Prostate gland (tissue), 2 donors: ENCODE measurements around the gene FRMPD4. TPM values are rescaled to one million over a fixed set of nuclear protein-coding genes. Genes with fewer than 3 reads are reported as not detected.
A peak's percentile ranks its signal among the peaks of the same experiment; 100 is the strongest.

Source experiments
- DNase-seq: peaks from one replicate; pipeline ENCODE4 v3.0.0-alpha.2; 2019; ENCODE audit warnings: low spot score
- H3K27ac ChIP-seq, 2 donors: fragments of 200-600 bp; sonication (generic); 2 replicates each; pipeline ENCODE4 v1.5.1; 2017 to 2019
- H3K27me3 ChIP-seq: fragments of 200-600 bp; sonication (generic); replicated peaks from 2 replicates; pipeline ENCODE4 v1.5.1; 2019; ENCODE audit not compliant: insufficient read depth
- H3K36me3 ChIP-seq, 2 donors: fragments of 200-600 bp; sonication (generic); 1 replicate in 1 of 2; 2 replicates in 1 of 2; pipeline versions ENCODE4 v1.5.1 to v1.8.1; 2017 to 2019
- H3K4me1 ChIP-seq: fragments of 200-600 bp; sonication (generic); replicated peaks from 2 replicates; pipeline ENCODE4 v1.5.1; 2019
- H3K4me3 ChIP-seq, 2 donors: fragments of 200-600 bp; sonication (generic); 2 replicates each; pipeline ENCODE4 v1.5.1; 2017 to 2019
- H3K9me3 ChIP-seq: fragments of 200-600 bp; sonication (generic); 2 replicates; pipeline ENCODE4 v1.5.1; 2017
- CTCF ChIP-seq, 4 experiments: fragments of 200-600 bp in 2 of 4; fragments of 450-650 bp in 2 of 4; sonication (generic) in 2 of 4; IDR thresholded peaks; 1 replicate in 3 of 4; 2 replicates in 1 of 4; pipeline ENCODE4 v1.5.1; 2016 to 2019; ENCODE audit warnings: antibody characterized with exemption in 4 of 4, mild to moderate bottlenecking in 2 of 4, moderate library complexity in 2 of 4
- POLR2A ChIP-seq: fragments of 450-650 bp; IDR thresholded peaks from one replicate; pipeline ENCODE4 v1.6.1; 2016; ENCODE audit warnings: antibody characterized with exemption, mild to moderate bottlenecking
- POLR2AphosphoS5 ChIP-seq: sonication (generic); formaldehyde crosslinking; IDR thresholded peaks from one replicate; pipeline ENCODE4 v1.6.1; 2017; ENCODE audit warnings: antibody characterized with exemption
- WGBS: methylation state at CpG from one replicate; pipeline ENCODE4 v1.1.5; 2018; 5-methylcytosine and 5-hydroxymethylcytosine counted together
- intact Hi-C: fragments of 100-400 bp; cut with DNase I; formaldehyde crosslinking; loops from one replicate; pipeline ENCODE4 v1.14.2; 2022
- total RNA-seq, 2 donors: library from RNA; depleted of rRNA; stranded (reverse); fragments of >200 nt; gene quantifications; one replicate each; pipeline ENCODE4 v1.1.0, GENCODE V29; 2016

FRMPD4 gene
- total RNA-seq, 2 donors from 2014 or later = 0.09 to 1.2 TPM

- DNase-seq = no peak
- Histone ChIP-seq H3K36me3 (no peaks in the 10 kb centered on the region), H3K4me1 (no peaks in the 10 kb centered on the region), H3K9me3 (no peaks in the 10 kb centered on the region), H3K4me3 (no peak overlapping the region), H3K27ac (no peak overlapping the region), H3K27me3 (no peaks in the 10 kb centered on the region)
- intact Hi-C loops = no loop called here
- 90% methylated on average over 3 of the region's 3 CpGs for WGBS
- no peak for TF ChIP-seq POLR2A
- TF ChIP-seq CTCF (IDR thresholded peaks at IDR 0.05) = no peak
- TF ChIP-seq POLR2AphosphoS5 = no peak
Measured at GRCh38 chrX:12690646-12691045, 552.4 kb downstream of the FRMPD4 start.

GRCh38 chrX:12693754-12694153 is 555.5 kb downstream of the FRMPD4 start:
- no peak for DNase-seq
- H3K27ac ChIP-seq = no peak overlapping the region
- no peak overlapping the region for H3K4me3 ChIP-seq
- WGBS = 100% methylated on average over 1 of the region's 2 CpGs
- intact Hi-C loops = no loop called here
- no peaks in the 10 kb centered on the region for H3K4me1 ChIP-seq
- H3K9me3 ChIP-seq = no peaks in the 10 kb centered on the region
- TF ChIP-seq CTCF (IDR thresholded peaks at IDR 0.05) (no peak), POLR2A (no peak), POLR2AphosphoS5 (no peak)
- no peaks in the 10 kb centered on the region for H3K27me3 ChIP-seq
- H3K36me3 ChIP-seq = no peaks in the 10 kb centered on the region

- H3K4me1 ChIP-seq = no peaks in the 10 kb centered on the region
- H3K27me3 ChIP-seq = no peaks in the 10 kb centered on the region
- H3K36me3 ChIP-seq = no peaks in the 10 kb centered on the region
- WGBS = 50% methylated on average over 2 of the region's 4 CpGs
- DNase-seq = no peak
- intact Hi-C loops = no loop called here
- no peak overlapping the region for H3K27ac ChIP-seq
- H3K4me3 ChIP-seq = no peak overlapping the region
- TF ChIP-seq POLR2A (no peak), POLR2AphosphoS5 (no peak), CTCF (IDR thresholded peaks at IDR 0.05) (no peak)
- H3K9me3 ChIP-seq = no peaks in the 10 kb centered on the region
Measured at GRCh38 chrX:12700745-12701144, 562.5 kb downstream of the FRMPD4 start.

- peak; percentile 51 for DNase-seq
- no peak overlapping the region for H3K4me3 ChIP-seq
- no peak overlapping the region for H3K27ac ChIP-seq
- 16% methylated on average over 18 of the region's 18 CpGs for WGBS
- no peaks in the 10 kb centered on the region for H3K9me3 ChIP-seq
- TF ChIP-seq POLR2AphosphoS5 (no peak), POLR2A (no peak), CTCF (IDR thresholded peaks at IDR 0.05) (peak in 3 of 4 experiments; percentile 27 to 59 (median 53))
- no peaks in the 10 kb centered on the region for H3K4me1 ChIP-seq
- intact Hi-C loops = no loop called here
- no peaks in the 10 kb centered on the region for H3K36me3 ChIP-seq
- no peaks in the 10 kb centered on the region for H3K27me3 ChIP-seq
Measured at GRCh38 chrX:12701628-12702027, 563.4 kb downstream of the FRMPD4 start.

GRCh38 chrX:12702509-12703091 is 564.3 kb downstream of the FRMPD4 start:
- Histone ChIP-seq H3K27me3 (no peaks in the 10 kb centered on the region), H3K27ac (no peak overlapping the region), H3K9me3 (no peaks in the 10 kb centered on the region), H3K4me3 (no peak overlapping the region), H3K36me3 (no peaks in the 10 kb centered on the region), H3K4me1 (no peaks in the 10 kb centered on the region)
- peak in 3 of 4 experiments; percentile 25 to 46 (median 32) for TF ChIP-seq CTCF (IDR thresholded peaks at IDR 0.05)
- no peak for TF ChIP-seq POLR2AphosphoS5
- intact Hi-C loops = no loop called here
- 51% methylated on average over 3 of the region's 3 CpGs for WGBS
- no peak for DNase-seq
